ENCODE measurements around the gene SLC66A3.

The SLC66A3 gene

DNA sequence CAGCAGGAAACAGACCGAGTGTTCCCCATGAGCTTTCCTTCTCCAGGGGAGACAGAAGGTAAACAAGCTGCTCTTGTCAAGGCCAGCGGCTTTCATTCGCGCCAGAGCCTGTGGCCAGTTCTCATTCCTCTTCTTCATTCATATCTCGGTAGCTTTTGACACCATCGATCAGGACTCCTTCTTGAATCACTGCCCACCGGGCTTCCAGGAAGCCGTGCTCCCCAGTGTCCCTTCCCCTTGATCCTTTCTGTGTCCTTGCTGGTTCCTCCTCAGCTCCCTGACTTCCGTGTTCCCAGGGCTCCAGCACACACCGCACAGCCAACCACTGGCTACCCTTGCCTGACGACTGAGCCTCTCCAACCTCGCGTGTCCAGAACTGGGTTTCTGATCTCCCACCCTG lies 14.1 kb downstream of the SLC66A3 start:
- Mint-ChIP-seq H3K4me3 (no peak overlapping the region), H3K4me1 (no peaks in the 10 kb centered on the region), H3K36me3 (no peaks in the 10 kb centered on the region), H3K27ac (no peak overlapping the region), H3K27me3 (no peaks in the 10 kb centered on the region), H3K9me3 (no peaks in the 10 kb centered on the region)

DNA sequence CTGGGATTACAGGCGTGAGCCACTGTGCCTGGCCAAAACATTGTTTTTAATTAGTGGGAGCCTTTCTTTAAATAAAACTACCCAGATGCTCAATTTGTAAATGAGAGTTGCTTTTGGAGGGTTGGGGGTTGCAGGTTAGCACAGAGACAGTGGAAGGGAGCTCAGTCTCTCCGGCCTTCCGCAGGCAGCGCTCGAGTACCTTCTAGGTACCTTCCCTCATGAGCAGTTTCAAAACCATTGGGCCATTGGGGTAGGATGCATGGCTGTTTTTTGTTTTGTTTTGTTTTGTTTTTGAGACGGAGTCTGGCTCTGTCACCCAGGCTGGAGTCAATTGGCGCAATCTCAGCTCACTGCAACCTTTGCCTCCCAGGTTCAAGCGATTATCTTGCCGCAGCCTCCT lies 19.0 kb downstream of the SLC66A3 start:
- Mint-ChIP-seq H3K4me1 (peaks cover 13% of the 10 kb centered on the region), H3K27me3 (no peaks in the 10 kb centered on the region), H3K9me3 (no peaks in the 10 kb centered on the region), H3K27ac (no peak overlapping the region), H3K36me3 (peaks cover 1% of the 10 kb centered on the region), H3K4me3 (no peak overlapping the region)

DNA sequence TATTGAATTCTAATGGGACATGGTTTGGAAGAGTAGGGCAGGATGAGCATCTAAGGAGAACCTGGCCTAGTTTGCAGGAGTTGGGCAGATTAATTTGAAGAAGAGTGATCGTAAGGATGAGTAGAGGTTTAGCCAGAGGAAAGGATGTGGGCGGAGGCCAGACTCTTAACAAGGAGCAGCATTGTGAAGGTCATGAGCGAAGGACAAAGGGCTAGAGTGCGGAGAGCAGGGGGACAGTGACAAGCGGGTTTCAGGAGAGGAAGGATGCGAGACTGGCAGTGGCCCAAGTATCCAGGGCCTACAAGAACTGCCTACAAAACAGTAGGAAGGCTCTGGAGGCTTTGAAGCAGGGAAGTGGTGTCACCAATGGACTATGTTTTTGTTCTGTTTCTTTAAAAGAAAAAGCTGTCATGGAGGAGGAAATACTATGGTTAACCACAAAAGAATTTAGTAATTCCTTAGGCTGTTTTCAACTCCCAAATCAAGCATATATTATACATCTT lies 20.1 kb downstream of the SLC66A3 start:
- no peak overlapping the region for H3K4me3 Mint-ChIP-seq
- no peaks in the 10 kb centered on the region for H3K9me3 Mint-ChIP-seq
- H3K27me3 Mint-ChIP-seq, result no peaks in the 10 kb centered on the region
- peaks cover 13% of the 10 kb centered on the region for H3K4me1 Mint-ChIP-seq
- H3K27ac Mint-ChIP-seq, result peak overlapping the region; percentile 14
- H3K36me3 Mint-ChIP-seq, result peaks cover 1% of the 10 kb centered on the region

DNA sequence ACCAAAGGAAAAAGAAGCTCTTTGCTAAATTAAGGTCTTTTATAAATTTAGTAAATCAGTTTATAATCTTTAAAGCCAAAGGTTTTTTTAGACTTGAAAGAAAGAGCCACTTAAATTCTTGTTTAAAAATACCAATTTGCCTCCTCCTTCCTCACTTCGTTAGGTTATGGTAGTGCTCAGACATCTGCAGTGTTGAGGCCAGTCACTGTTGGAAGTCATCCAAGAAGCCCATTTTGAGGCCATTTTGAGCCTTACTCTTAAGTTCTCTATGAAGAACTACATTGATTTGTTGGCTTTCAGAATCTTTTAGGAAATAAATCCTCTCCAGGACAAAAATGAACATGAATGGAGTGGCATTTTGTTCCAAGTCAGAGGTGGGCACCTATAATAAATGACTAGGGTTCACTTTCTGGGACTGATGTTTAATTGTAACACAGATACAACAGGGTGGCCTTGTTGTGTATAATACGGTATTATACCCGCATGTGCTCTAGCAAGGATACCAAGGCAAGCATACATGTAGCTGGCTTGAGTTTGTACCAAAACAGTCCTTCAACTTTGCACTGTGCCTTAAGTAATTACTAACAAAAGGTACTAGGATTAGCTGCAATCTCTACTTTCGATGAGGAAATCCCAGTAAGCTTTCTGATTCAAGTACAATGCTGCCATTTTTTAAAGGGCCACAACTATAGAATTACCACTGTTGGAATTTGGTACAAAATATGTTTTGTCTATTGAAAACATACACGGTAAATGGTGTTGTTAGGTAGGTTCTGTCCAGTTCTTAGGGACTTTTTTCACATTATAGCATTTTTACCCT lies 22.8 kb downstream of the SLC66A3 start:
- Mint-ChIP-seq H3K4me3 (no peak overlapping the region), H3K4me1 (peaks cover 13% of the 10 kb centered on the region), H3K27ac (peak overlapping the region; percentile 64), H3K36me3 (peaks cover 5% of the 10 kb centered on the region), H3K27me3 (no peaks in the 10 kb centered on the region), H3K9me3 (no peaks in the 10 kb centered on the region)

DNA sequence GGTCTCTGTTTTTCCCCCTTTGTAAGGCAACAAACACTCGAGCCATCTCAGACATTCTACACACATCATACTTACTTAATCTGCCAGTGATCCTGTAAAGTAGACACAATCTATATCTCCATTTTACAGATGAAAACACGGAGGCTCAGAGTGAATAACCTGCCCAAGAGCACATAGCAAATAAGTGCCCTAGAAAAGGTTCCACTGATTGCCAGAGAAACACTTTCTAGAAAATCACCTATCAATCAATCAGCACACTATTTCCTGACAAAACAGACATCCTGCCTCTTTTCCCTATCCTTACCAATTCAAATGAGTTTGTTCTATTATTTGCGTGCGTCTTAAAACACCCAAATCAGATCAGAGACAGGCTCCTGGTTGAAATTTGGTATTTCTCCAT lies 23.9 kb downstream of the SLC66A3 start:
- Mint-ChIP-seq H3K4me3 (no peak overlapping the region), H3K27me3 (no peaks in the 10 kb centered on the region), H3K27ac (no peak overlapping the region), H3K4me1 (peaks cover 13% of the 10 kb centered on the region), H3K36me3 (peaks cover 5% of the 10 kb centered on the region), H3K9me3 (no peaks in the 10 kb centered on the region)

DNA sequence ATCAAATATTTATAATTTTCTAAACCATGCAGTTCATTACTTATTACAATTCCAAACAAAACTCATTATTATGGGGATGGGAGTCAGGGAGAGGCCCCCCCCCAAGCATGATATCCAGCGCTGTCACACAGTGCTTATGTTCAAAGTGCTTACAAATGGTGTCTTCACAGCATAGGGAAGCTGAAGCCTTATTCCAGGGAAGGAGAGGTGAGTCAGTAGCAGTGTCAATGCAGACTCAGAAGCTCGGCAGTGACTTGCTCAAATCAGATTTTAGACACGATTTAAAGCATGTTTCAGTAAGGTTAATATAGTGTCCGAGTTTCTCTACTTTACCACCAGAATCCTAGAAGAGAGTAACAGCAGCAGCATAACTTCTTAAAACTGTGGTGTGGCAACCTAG lies 24.6 kb downstream of the SLC66A3 start:
- Mint-ChIP-seq H3K36me3 (peaks cover 5% of the 10 kb centered on the region), H3K9me3 (no peaks in the 10 kb centered on the region), H3K27me3 (no peaks in the 10 kb centered on the region), H3K27ac (no peak overlapping the region), H3K4me3 (no peak overlapping the region), H3K4me1 (peaks cover 11% of the 10 kb centered on the region)

DNA sequence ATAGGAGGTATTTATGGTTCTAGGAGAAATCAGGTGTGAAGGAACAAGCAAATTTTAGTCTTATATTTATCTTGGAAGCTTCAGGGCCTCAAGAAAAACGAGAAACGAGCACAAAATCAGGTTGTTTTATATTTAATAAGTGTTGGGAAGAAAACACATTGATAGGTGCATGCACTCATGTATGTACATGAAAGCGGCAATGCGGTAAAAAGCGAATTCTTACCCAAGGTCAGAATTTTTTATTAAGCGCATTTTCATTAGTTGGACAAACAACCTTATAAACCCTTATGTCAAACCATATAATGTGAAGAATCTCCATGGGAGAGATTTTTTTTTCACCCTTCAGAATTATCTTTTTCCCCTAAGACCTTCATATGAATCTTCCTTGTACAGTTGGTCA lies 25.4 kb downstream of the SLC66A3 start:
- Mint-ChIP-seq H3K27ac (no peak overlapping the region), H3K4me1 (peaks cover 4% of the 10 kb centered on the region), H3K27me3 (no peaks in the 10 kb centered on the region), H3K9me3 (no peaks in the 10 kb centered on the region), H3K4me3 (no peak overlapping the region), H3K36me3 (peaks cover 5% of the 10 kb centered on the region)

DNA sequence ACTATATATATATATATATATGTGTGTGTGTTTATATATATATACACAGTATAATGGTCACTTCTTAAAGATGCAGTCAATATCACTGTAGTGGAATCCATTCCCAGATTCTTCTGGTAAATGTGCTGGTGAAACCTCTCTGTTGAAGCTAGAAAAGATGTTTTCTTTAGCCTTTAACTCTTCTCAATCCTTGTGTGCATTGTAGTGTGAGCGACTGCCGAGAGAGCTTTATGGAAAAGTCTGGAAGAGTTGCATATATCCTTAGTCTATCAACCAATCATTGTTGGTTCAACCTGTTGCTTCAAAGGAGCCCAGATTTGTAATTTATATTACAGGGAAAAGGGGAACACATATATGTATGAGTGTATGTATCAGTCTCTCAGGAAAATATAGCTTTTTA lies 27.7 kb downstream of the SLC66A3 start:
- Mint-ChIP-seq H3K9me3 (no peaks in the 10 kb centered on the region), H3K27ac (no peak overlapping the region), H3K36me3 (peaks cover 11% of the 10 kb centered on the region), H3K27me3 (no peaks in the 10 kb centered on the region), H3K4me3 (no peak overlapping the region), H3K4me1 (no peaks in the 10 kb centered on the region)

DNA sequence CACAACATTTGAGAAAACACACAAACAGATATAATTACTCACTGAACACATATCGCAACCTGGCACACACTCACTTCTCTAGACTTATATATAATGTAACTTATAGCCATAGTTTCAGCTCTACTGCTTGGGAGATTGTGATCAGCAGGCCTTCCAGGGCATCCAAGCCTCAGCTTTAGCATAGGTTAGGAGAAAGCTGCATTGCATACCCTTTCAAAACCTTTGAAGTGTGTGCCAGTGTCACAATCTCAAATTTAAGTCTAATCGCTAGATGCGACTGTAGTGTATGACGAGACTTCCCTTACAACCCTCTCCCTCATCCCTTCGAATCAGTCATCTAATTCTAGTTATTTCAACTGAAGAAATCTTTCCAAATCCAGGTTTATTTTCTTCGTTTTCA lies 30.9 kb downstream of the SLC66A3 start:
- no peaks in the 10 kb centered on the region for H3K9me3 Mint-ChIP-seq

DNA sequence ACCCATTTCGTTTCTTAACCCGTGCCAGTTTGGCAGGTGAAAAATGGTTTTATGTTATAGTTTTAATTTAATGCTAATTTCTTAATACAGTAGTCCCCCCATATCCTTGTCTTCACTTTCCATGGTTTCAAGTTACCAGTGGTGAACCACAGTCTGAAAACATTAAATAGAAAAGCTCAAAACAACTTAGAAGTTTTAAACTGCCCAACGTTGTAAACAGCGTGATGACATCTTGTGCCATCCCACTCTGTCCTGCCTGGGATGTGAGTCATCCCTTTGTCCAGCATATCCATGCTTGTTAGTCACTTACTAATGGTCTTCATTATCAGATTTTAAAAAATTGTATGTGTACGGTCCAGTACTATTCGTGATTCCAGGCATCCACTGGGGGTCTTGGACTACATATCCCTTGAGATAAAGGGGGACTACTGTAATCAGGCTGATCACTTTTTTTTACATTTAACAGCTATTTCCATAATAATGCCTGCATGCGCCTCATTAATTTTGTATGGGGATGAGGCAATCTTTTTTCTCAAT lies 31.9 kb downstream of the SLC66A3 start:
- Mint-ChIP-seq H3K36me3 (peaks cover 15% of the 10 kb centered on the region), H3K9me3 (no peaks in the 10 kb centered on the region), H3K27me3 (no peaks in the 10 kb centered on the region), H3K4me3 (no peak overlapping the region), H3K4me1 (no peaks in the 10 kb centered on the region), H3K27ac (no peak overlapping the region)

More for the DNA sequence above, 30.9 kb downstream of the SLC66A3 start:
- H3K36me3 Mint-ChIP-seq, result peaks cover 15% of the 10 kb centered on the region
- no peaks in the 10 kb centered on the region for H3K27me3 Mint-ChIP-seq
- no peaks in the 10 kb centered on the region for H3K4me1 Mint-ChIP-seq
- H3K4me3 Mint-ChIP-seq, result no peak overlapping the region
- H3K27ac Mint-ChIP-seq, result peak overlapping the region; percentile 84

DNA sequence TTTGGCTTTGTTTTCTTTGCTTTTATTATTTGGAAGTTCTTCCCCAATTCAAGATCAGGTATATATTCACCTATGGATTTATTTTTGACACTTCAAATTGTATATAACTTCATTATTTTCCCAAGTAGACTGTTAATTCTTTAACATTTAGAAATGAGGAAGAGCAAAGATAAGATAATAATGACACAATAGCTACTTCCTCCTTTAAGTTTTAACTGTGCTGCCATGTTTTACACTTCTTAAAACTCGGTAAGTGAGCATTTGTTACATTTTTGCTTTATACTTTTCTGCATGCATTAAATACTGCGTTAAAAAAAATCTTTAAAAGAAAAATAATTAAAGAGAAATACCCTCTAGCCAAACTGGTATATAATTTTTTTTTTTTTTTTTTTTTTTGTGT lies 32.5 kb downstream of the SLC66A3 start:
- H3K27me3 Mint-ChIP-seq, result no peaks in the 10 kb centered on the region
- peaks cover 14% of the 10 kb centered on the region for H3K36me3 Mint-ChIP-seq
- no peak overlapping the region for H3K4me3 Mint-ChIP-seq
- no peaks in the 10 kb centered on the region for H3K4me1 Mint-ChIP-seq
- no peaks in the 10 kb centered on the region for H3K9me3 Mint-ChIP-seq
- H3K27ac Mint-ChIP-seq, result no peak overlapping the region

DNA sequence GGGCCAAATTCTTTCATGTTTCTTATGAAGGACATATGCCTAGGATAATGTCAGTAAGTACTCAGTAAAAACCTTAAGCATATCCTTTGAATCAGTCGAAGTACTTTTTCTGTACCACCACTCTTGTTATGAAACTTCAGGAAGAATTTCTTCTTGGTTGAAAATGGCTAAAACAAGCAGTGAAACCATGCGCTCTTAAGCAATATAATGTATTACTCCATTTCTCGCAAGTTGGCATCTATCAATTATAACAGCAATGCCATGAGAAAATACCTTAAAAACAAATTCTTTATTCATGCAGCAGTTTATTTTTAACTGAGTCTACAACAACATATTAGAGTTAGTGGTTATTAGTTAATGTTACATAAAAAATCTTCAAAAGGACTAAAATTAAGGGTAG lies 41.0 kb downstream of the SLC66A3 start:
- Mint-ChIP-seq H3K27ac (no peak overlapping the region), H3K36me3 (peaks cover 14% of the 10 kb centered on the region), H3K27me3 (no peaks in the 10 kb centered on the region), H3K4me1 (no peaks in the 10 kb centered on the region), H3K9me3 (no peaks in the 10 kb centered on the region), H3K4me3 (no peak overlapping the region)

DNA sequence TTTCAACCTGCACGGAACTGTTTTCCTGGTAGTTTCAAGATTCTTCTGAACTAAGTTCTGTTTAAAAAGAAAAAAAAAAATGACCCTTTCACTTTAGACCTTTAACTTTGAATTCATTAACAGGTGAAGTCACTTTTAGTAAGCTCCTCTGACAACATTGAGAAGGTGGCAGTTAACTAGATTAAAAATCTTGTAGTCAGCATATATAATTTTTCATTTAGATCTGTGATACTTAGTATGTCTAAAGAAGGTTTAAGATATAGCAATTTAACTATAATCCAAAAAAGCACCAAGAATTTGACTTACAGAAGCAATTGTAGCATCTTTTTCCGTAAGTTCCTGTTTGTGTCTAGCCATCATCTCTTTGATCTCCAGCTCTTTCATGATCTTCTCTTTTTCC lies 45.4 kb downstream of the SLC66A3 start:
- H3K27ac Mint-ChIP-seq, result peak overlapping the region; percentile 55
- peaks cover 7% of the 10 kb centered on the region for H3K4me1 Mint-ChIP-seq
- no peak overlapping the region for H3K4me3 Mint-ChIP-seq
- H3K27me3 Mint-ChIP-seq, result no peaks in the 10 kb centered on the region
- H3K36me3 Mint-ChIP-seq, result peaks cover 13% of the 10 kb centered on the region
- no peaks in the 10 kb centered on the region for H3K9me3 Mint-ChIP-seq

DNA sequence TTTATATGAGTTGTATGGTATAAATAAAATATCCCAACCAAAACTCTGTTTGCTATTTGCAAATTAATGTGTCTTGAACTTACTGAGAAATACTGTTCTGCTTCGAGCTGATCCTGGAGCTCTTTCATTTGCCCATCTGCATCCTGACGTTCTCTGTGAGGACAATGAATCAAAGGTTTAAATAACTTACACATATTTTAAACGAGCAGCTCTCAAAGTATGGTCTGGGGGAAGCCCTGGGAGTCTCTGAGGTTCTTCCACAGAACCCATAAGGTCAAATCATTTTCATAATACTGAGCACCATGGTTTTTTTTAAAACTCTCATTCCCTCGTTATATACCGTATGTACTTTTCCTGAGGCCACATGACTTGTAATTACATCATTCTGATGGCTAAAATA lies 46.7 kb downstream of the SLC66A3 start:
- Mint-ChIP-seq H3K4me3 (no peak overlapping the region), H3K4me1 (peaks cover 7% of the 10 kb centered on the region), H3K36me3 (peaks cover 7% of the 10 kb centered on the region), H3K27ac (no peak overlapping the region), H3K27me3 (no peaks in the 10 kb centered on the region), H3K9me3 (no peaks in the 10 kb centered on the region)

DNA sequence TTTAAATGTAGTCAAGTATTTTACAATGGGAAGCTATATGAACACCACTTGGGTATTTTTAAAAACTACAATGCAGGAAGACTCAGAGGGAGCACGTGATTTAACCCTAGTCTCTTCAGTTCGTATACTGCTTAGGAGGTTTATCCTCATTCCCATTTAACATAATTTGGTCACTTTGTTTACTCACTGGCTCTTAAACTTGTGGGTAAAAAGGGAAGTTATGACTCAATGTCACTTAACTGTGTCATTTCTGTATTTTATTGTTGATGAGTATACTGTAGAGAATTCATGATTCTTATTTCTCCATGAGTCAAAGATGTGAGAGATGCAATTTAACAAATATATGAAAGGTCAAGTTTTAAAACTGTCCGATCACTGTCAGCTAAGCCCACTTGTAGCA lies 48.2 kb downstream of the SLC66A3 start:
- H3K4me3 Mint-ChIP-seq, result no peak overlapping the region
- peaks cover 7% of the 10 kb centered on the region for H3K4me1 Mint-ChIP-seq
- H3K27ac Mint-ChIP-seq, result no peak overlapping the region
- H3K36me3 Mint-ChIP-seq, result peaks cover 7% of the 10 kb centered on the region
- H3K27me3 Mint-ChIP-seq, result no peaks in the 10 kb centered on the region
- H3K9me3 Mint-ChIP-seq, result no peaks in the 10 kb centered on the region

DNA sequence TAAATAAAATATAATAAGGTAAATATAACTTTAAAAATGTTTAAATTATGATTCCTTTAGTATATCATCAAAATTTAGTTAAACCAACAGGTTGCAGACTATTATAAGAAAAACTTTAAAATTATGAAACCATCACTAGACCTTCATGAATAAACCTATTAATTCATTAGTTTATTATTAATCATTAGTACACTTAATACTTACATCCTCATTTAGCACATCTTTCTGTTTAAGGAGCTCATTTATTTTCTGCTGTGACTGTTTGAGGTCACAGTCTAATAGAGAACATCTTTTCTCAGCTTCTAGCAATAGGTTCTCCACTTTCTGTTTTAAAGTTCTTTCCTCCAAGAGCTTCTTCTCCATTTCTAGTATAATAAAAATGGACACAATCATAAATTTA lies 52.8 kb downstream of the SLC66A3 start:
- Mint-ChIP-seq H3K27me3 (no peaks in the 10 kb centered on the region), H3K36me3 (peaks cover 17% of the 10 kb centered on the region), H3K4me3 (no peak overlapping the region), H3K4me1 (peaks cover 7% of the 10 kb centered on the region), H3K9me3 (no peaks in the 10 kb centered on the region), H3K27ac (no peak overlapping the region)
